ENCODE data around the gene KRTAP9-3. TPM values are rescaled to one million over a fixed set of nuclear protein-coding genes. Genes with fewer than 3 reads are reported as not detected.

Gene KRTAP9-3
- total and polyA plus RNA-seq, 2 experiments from 2014 or later, result not detected

DNA sequence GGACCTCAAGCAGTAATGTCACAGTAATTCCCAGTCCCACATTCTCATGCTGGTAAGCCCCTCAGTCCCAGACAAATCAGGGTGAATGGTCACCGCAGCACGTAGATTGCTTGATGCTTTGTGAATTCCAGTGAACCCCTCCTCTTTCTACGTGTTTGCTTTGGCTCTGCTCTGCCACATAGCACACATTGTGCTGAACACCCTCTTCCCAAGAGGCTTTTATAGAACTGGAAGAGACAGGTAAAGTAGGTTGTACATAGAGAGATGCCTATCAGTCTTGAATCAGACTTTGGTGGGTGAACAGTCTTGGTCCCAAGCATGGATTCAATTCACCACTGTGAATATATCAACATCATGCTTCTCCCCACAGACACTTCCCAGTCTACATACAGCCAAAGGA, 32.4 kb downstream of the KRTAP9-3 start:
- Mint-ChIP-seq H3K36me3 (ENCODE audit: low read depth) (no peaks in the 10 kb centered on the region), H3K27ac (no peak overlapping the region), H3K4me3 (no peak overlapping the region), H3K27me3 (ENCODE audit: insufficient read depth, low read depth, poor library complexity) (peaks cover 4% of the 10 kb centered on the region), H3K4me1 (no peaks in the 10 kb centered on the region), H3K9me3 (no peaks in the 10 kb centered on the region; the same call in 2 of the 3 replicates)
- no peaks in the 10 kb centered on the region for H3K36me3 ChIP-seq (ENCODE audit: insufficient read depth)
- H3K27ac ChIP-seq (ENCODE audit: low read depth), result no peak overlapping the region
- no peak for TF ChIP-seq CREB1 (CRISPR knock-in tag; IDR thresholded peaks at IDR 0.05; ENCODE audit: low read depth)
- TF ChIP-seq JUNB (IDR thresholded peaks at IDR 0.05; ENCODE audit: unreplicated experiment), result no peak
- no peak for TF ChIP-seq ZNF331 (CRISPR knock-in tag; IDR thresholded peaks at IDR 0.05; ENCODE audit: low read depth)
- no peak for TF ChIP-seq POLR2AphosphoS5 (IDR thresholded peaks at IDR 0.05; ENCODE audit: low read depth)
- TF ChIP-seq, protein P1, sequence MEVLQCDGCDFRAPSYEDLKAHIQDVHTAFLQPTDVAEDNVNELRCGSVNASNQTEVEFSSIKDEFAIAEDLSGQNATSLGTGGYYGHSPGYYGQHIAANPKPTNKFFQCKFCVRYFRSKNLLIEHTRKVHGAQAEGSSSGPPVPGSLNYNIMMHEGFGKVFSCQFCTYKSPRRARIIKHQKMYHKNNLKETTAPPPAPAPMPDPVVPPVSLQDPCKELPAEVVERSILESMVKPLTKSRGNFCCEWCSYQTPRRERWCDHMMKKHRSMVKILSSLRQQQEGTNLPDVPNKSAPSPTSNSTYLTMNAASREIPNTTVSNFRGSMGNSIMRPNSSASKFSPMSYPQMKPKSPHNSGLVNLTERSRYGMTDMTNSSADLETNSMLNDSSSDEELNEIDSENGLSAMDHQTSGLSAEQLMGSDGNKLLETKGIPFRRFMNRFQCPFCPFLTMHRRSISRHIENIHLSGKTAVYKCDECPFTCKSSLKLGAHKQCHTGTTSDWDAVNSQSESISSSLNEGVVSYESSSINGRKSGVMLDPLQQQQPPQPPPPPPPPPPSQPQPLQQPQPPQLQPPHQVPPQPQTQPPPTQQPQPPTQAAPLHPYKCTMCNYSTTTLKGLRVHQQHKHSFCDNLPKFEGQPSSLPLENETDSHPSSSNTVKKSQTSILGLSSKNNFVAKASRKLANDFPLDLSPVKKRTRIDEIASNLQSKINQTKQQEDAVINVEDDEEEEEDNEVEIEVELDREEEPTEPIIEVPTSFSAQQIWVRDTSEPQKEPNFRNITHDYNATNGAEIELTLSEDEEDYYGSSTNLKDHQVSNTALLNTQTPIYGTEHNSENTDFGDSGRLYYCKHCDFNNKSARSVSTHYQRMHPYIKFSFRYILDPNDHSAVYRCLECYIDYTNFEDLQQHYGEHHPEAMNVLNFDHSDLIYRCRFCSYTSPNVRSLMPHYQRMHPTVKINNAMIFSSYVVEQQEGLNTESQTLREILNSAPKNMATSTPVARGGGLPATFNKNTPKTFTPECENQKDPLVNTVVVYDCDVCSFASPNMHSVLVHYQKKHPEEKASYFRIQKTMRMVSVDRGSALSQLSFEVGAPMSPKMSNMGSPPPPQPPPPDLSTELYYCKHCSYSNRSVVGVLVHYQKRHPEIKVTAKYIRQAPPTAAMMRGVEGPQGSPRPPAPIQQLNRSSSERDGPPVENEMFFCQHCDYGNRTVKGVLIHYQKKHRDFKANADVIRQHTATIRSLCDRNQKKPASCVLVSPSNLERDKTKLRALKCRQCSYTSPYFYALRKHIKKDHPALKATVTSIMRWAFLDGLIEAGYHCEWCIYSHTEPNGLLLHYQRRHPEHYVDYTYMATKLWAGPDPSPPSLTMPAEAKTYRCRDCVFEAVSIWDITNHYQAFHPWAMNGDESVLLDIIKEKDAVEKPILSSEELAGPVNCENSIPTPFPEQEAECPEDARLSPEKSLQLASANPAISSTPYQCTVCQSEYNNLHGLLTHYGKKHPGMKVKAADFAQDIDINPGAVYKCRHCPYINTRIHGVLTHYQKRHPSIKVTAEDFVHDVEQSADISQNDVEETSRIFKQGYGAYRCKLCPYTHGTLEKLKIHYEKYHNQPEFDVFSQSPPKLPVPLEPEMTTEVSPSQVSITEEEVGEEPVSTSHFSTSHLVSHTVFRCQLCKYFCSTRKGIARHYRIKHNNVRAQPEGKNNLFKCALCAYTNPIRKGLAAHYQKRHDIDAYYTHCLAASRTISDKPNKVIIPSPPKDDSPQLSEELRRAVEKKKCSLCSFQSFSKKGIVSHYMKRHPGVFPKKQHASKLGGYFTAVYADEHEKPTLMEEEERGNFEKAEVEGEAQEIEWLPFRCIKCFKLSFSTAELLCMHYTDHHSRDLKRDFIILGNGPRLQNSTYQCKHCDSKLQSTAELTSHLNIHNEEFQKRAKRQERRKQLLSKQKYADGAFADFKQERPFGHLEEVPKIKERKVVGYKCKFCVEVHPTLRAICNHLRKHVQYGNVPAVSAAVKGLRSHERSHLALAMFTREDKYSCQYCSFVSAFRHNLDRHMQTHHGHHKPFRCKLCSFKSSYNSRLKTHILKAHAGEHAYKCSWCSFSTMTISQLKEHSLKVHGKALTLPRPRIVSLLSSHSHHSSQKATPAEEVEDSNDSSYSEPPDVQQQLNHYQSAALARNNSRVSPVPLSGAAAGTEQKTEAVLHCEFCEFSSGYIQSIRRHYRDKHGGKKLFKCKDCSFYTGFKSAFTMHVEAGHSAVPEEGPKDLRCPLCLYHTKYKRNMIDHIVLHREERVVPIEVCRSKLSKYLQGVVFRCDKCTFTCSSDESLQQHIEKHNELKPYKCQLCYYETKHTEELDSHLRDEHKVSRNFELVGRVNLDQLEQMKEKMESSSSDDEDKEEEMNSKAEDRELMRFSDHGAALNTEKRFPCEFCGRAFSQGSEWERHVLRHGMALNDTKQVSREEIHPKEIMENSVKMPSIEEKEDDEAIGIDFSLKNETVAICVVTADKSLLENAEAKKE (CRISPR knock-in tag; IDR thresholded peaks at IDR 0.05), result no peak
- TF ChIP-seq, protein P2, sequence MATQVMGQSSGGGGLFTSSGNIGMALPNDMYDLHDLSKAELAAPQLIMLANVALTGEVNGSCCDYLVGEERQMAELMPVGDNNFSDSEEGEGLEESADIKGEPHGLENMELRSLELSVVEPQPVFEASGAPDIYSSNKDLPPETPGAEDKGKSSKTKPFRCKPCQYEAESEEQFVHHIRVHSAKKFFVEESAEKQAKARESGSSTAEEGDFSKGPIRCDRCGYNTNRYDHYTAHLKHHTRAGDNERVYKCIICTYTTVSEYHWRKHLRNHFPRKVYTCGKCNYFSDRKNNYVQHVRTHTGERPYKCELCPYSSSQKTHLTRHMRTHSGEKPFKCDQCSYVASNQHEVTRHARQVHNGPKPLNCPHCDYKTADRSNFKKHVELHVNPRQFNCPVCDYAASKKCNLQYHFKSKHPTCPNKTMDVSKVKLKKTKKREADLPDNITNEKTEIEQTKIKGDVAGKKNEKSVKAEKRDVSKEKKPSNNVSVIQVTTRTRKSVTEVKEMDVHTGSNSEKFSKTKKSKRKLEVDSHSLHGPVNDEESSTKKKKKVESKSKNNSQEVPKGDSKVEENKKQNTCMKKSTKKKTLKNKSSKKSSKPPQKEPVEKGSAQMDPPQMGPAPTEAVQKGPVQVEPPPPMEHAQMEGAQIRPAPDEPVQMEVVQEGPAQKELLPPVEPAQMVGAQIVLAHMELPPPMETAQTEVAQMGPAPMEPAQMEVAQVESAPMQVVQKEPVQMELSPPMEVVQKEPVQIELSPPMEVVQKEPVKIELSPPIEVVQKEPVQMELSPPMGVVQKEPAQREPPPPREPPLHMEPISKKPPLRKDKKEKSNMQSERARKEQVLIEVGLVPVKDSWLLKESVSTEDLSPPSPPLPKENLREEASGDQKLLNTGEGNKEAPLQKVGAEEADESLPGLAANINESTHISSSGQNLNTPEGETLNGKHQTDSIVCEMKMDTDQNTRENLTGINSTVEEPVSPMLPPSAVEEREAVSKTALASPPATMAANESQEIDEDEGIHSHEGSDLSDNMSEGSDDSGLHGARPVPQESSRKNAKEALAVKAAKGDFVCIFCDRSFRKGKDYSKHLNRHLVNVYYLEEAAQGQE (IDR thresholded peaks at IDR 0.05; ENCODE audit: unreplicated experiment), result no peak
- TF ChIP-seq STAT1 (IDR thresholded peaks at IDR 0.05; ENCODE audit: unreplicated experiment), result no peak
- TF ChIP-seq NANOG (IDR thresholded peaks at IDR 0.05; ENCODE audit: borderline replicate concordance), result no peak
- TF ChIP-seq EZH2phosphoT487 (IDR thresholded peaks at IDR 0.05; ENCODE audit: unreplicated experiment), result no peak
- TF ChIP-seq, protein P3, sequence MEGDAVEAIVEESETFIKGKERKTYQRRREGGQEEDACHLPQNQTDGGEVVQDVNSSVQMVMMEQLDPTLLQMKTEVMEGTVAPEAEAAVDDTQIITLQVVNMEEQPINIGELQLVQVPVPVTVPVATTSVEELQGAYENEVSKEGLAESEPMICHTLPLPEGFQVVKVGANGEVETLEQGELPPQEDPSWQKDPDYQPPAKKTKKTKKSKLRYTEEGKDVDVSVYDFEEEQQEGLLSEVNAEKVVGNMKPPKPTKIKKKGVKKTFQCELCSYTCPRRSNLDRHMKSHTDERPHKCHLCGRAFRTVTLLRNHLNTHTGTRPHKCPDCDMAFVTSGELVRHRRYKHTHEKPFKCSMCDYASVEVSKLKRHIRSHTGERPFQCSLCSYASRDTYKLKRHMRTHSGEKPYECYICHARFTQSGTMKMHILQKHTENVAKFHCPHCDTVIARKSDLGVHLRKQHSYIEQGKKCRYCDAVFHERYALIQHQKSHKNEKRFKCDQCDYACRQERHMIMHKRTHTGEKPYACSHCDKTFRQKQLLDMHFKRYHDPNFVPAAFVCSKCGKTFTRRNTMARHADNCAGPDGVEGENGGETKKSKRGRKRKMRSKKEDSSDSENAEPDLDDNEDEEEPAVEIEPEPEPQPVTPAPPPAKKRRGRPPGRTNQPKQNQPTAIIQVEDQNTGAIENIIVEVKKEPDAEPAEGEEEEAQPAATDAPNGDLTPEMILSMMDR (conservative IDR thresholded peaks at IDR 0.05; ENCODE audit: low read depth in 2 of 2), result no peak
- TF ChIP-seq ZNF114 (CRISPR knock-in tag; IDR thresholded peaks at IDR 0.05), result no peak
- no peak for TF ChIP-seq EZH2 (IDR thresholded peaks at IDR 0.05; ENCODE audit: low read depth, unreplicated experiment)
- TF ChIP-seq, protein P4, sequence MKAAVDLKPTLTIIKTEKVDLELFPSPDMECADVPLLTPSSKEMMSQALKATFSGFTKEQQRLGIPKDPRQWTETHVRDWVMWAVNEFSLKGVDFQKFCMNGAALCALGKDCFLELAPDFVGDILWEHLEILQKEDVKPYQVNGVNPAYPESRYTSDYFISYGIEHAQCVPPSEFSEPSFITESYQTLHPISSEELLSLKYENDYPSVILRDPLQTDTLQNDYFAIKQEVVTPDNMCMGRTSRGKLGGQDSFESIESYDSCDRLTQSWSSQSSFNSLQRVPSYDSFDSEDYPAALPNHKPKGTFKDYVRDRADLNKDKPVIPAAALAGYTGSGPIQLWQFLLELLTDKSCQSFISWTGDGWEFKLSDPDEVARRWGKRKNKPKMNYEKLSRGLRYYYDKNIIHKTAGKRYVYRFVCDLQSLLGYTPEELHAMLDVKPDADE (IDR thresholded peaks at IDR 0.05), result no peak
- H3K79me2 ChIP-seq (replicated peaks; ENCODE audit: insufficient read depth), result no peaks in the 10 kb centered on the region
- ATAC-seq (no peak), DNase-seq (ENCODE audit: low spot score) (no peak)
- H3K4me1 ChIP-seq (ENCODE audit: insufficient read depth), result no peaks in the 10 kb centered on the region
- H3K9me2 ChIP-seq (ENCODE audit: insufficient read depth), result no peaks in the 10 kb centered on the region; the same call in 1 of the 2 replicates
- H3K4me3 ChIP-seq, result no peak overlapping the region
- H3K27me3 ChIP-seq (ENCODE audit: insufficient read depth), result no peaks in the 10 kb centered on the region
- H3F3A ChIP-seq (replicated peaks; ENCODE audit: low read depth), result no peaks in the 10 kb centered on the region
- H2AFZ ChIP-seq, result no peak overlapping the region
- no peak overlapping the region for H3K4me2 ChIP-seq
- no peaks in the 10 kb centered on the region for H4K20me1 ChIP-seq (replicated peaks; ENCODE audit: insufficient read depth)
